Ascending aorta (tissue), 2 donors: Measurements from ENCODE around the gene CRISPLD2. TPM values are rescaled to one million over a fixed set of nuclear protein-coding genes. Genes with fewer than 3 reads are reported as not detected.

ENCODE experiments used
- DNase-seq, 2 donors: peaks; one replicate each; pipeline ENCODE4 v3.0.0-alpha.2; 2019; ENCODE audit warnings: low spot score in 2 of 2
- H3K27ac ChIP-seq, 2 donors: fragments of 200-600 bp; sonication (generic); one replicate each; pipeline ENCODE4 v1.5.1; 2016 to 2017; ENCODE audit warnings: mild to moderate bottlenecking in 1 of 2
- H3K27me3 ChIP-seq: fragments of 200-600 bp; sonication (generic); one replicate; pipeline ENCODE4 v1.5.1; 2017
- H3K36me3 ChIP-seq, 2 donors: fragments of 200-600 bp; sonication (generic); one replicate each; pipeline ENCODE4 v1.5.1; 2016
- H3K4me1 ChIP-seq, 2 donors: fragments of 200-600 bp; sonication (generic); one replicate each; pipeline ENCODE4 v1.5.1; 2016 to 2017; ENCODE audit warnings: mild to moderate bottlenecking in 1 of 2
- H3K4me3 ChIP-seq, 2 donors: fragments of 200-600 bp; sonication (generic); one replicate each; pipeline ENCODE4 v1.5.1; 2016 to 2017; ENCODE audit warnings: mild to moderate bottlenecking in 1 of 2
- H3K9me3 ChIP-seq, 2 donors: fragments of 200-600 bp; sonication (generic); one replicate each; pipeline ENCODE4 v1.5.1; 2016
- intact Hi-C: fragments of 100-400 bp; cut with DNase I; formaldehyde crosslinking; loops from one replicate; pipeline ENCODE4 v1.15.1; 2023
- total RNA-seq: library from RNA; depleted of rRNA; stranded (reverse); fragments of >200 nt; gene quantifications from one replicate; pipeline ENCODE4 v1.1.0, GENCODE V29; 2016
- TF ChIP-seq, protein P1 (sequence below), 3 experiments: fragments of 200-600 bp in 2 of 3; fragments of 450-650 bp in 1 of 3; sonication (generic) in 2 of 3; IDR thresholded peaks; one replicate each; pipeline ENCODE4 v1.5.1; 2016 to 2019; ENCODE audit warnings: antibody characterized with exemption in 3 of 3, mild to moderate bottlenecking in 1 of 3, moderate library complexity in 1 of 3

CRISPLD2 gene
- total RNA-seq, 1 donor from 2014 or later: 204 TPM

GRCh38 chr16:84778720-84779119 lies 41.1 kb upstream of the CRISPLD2 start:
- TF ChIP-seq, protein P1, sequence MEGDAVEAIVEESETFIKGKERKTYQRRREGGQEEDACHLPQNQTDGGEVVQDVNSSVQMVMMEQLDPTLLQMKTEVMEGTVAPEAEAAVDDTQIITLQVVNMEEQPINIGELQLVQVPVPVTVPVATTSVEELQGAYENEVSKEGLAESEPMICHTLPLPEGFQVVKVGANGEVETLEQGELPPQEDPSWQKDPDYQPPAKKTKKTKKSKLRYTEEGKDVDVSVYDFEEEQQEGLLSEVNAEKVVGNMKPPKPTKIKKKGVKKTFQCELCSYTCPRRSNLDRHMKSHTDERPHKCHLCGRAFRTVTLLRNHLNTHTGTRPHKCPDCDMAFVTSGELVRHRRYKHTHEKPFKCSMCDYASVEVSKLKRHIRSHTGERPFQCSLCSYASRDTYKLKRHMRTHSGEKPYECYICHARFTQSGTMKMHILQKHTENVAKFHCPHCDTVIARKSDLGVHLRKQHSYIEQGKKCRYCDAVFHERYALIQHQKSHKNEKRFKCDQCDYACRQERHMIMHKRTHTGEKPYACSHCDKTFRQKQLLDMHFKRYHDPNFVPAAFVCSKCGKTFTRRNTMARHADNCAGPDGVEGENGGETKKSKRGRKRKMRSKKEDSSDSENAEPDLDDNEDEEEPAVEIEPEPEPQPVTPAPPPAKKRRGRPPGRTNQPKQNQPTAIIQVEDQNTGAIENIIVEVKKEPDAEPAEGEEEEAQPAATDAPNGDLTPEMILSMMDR (IDR thresholded peaks at IDR 0.05): no peak
- no peak overlapping the region for H3K4me3 ChIP-seq
- no peaks in the 10 kb centered on the region for H3K9me3 ChIP-seq
- intact Hi-C loops: no loop called here
- DNase-seq: no peak
- H3K4me1 ChIP-seq: no peaks in the 10 kb centered on the region
- H3K27me3 ChIP-seq: no peaks in the 10 kb centered on the region
- no peak overlapping the region for H3K27ac ChIP-seq
- H3K36me3 ChIP-seq: peaks cover 44 to 56% of the 10 kb centered on the region in 2 donors

- no peaks in the 10 kb centered on the region for H3K9me3 ChIP-seq
- no peaks in the 10 kb centered on the region for H3K4me1 ChIP-seq
- no peak for DNase-seq
- H3K36me3 ChIP-seq: peaks cover 39 to 44% of the 10 kb centered on the region in 2 donors
- H3K4me3 ChIP-seq: no peak overlapping the region
- intact Hi-C loops: no loop called here
- no peak overlapping the region for H3K27ac ChIP-seq
- TF ChIP-seq, protein P1 (IDR thresholded peaks at IDR 0.05): no peak
- H3K27me3 ChIP-seq: no peaks in the 10 kb centered on the region
Measured at GRCh38 chr16:84780063-84780462, 39.7 kb upstream of the CRISPLD2 start.

GRCh38 chr16:84780544-84781376 lies 39.0 kb upstream of the CRISPLD2 start:
- TF ChIP-seq, protein P1 (IDR thresholded peaks at IDR 0.05): no peak
- no peaks in the 10 kb centered on the region for H3K9me3 ChIP-seq
- intact Hi-C loops: no loop called here
- H3K36me3 ChIP-seq: peaks cover 36 to 37% of the 10 kb centered on the region in 2 donors
- H3K27ac ChIP-seq: no peak overlapping the region
- no peak for DNase-seq
- no peak overlapping the region for H3K4me3 ChIP-seq
- H3K27me3 ChIP-seq: no peaks in the 10 kb centered on the region
- H3K4me1 ChIP-seq: no peaks in the 10 kb centered on the region

GRCh38 chr16:84782846-84783245 lies 36.9 kb upstream of the CRISPLD2 start:
- Histone ChIP-seq H3K9me3 (no peaks in the 10 kb centered on the region), H3K27ac (no peak overlapping the region), H3K36me3 (peaks cover 16 to 18% of the 10 kb centered on the region in 2 donors), H3K27me3 (no peaks in the 10 kb centered on the region), H3K4me1 (no peaks in the 10 kb centered on the region), H3K4me3 (no peak overlapping the region)
- TF ChIP-seq, protein P1 (IDR thresholded peaks at IDR 0.05): no peak
- intact Hi-C loops: no loop called here
- DNase-seq: no peak

DNA sequence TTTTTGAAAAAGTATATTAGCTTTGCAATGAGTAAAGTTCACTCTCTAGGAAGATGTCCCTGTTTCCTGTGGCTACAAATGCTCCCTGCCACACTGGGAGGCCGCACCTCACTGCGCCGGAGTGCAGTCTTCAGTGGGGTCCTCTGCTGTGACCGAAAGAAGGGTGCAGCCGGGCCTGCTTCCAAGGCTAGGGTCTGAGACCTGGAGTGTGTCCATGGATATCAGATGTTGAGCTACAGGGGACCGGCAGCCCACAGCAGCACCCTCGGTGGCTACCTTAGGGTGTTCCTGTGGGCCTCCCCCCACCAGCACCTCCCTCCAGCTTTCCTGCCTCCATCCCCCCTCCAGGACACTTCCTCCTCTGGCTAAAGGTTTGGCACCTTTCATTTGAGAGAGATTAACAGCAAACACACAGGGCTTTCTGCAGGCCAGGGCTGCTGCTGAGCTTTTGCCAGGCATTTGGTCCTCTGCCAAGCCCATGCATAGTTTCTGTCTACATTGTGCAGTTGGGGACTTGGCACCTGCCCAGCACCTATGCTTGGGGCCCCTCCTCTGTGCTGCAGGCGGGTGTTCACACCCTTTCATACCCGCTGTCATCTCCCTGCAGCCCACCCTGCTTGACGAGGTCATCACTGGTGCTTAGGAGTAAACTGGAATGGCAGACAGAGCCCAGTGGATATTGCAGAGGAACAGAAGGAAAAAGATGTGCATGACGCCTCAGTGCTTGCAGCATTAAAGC lies 33.8 kb upstream of the CRISPLD2 start:
- H3K9me3 ChIP-seq: no peaks in the 10 kb centered on the region
- intact Hi-C loops: no loop called here
- H3K27me3 ChIP-seq: no peaks in the 10 kb centered on the region
- H3K4me1 ChIP-seq: no peaks in the 10 kb centered on the region
- no peaks in the 10 kb centered on the region for H3K36me3 ChIP-seq
- no peak for DNase-seq
- H3K4me3 ChIP-seq: no peak overlapping the region
- TF ChIP-seq, protein P1 (IDR thresholded peaks at IDR 0.05): no peak
- H3K27ac ChIP-seq: no peak overlapping the region
